GM23248 (cell line): ENCODE results near the gene KCNE4.

Experiments
- EZH2 ChIP-seq: fragments of 200-600 bp; sonication (generic); IDR thresholded peaks from 2 replicates; pipeline ENCODE4 v1.6.1; 2018; ENCODE audit warnings: antibody characterized with exemption, mild to moderate bottlenecking; ENCODE audit not compliant: insufficient read depth, poor library complexity, severe bottlenecking
- EZH2phosphoT487 ChIP-seq: fragments of 200-600 bp; sonication (generic); IDR thresholded peaks from 2 replicates; pipeline ENCODE4 v1.6.1; 2018; ENCODE audit warnings: antibody characterized with exemption, moderate library complexity, mild to moderate bottlenecking, low read depth; ENCODE audit not compliant: insufficient read depth

DNA sequence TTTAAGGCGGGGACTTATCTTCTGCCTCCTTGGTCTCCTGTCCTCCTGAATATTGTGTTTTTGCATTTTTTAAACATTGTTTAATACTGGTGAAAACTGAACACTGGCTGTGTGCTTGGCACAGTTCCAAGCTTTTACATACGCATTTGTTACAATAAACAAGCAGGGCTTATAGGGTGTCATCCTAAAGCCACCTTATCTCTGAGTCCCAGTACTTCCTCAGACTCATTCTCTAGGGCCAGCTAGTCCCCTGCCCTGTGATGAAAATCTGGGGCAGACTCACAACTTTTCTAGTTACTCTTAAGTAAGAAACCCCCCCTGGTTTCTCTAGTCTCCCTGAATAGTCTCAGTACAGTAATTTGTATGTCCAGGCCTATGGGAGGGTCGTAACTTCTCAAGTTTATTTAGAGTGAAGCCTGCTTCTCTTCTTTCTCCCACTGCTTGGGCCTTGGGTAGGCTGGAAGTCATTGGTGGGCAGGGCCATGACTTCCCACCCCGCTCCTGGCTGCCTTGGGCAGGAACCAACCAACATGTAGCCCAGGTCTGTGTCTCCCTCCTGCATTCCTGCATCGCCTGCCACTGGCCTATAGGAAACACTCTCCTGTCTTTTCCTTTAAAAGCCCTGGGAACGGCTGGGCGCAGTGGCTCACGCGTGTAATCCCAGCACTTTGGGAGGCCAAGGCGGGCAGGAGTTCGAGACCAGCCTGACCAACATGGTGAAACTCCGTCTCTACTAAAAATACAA, 7.7 kb upstream of the KCNE4 start:
- TF ChIP-seq EZH2 (no peak), EZH2phosphoT487 (no peak)
